Mammary epithelial cell (primary cell): ENCODE results near the gene RNF212.
"Not testable (repeated sequence)": the region's sequence is repeated elsewhere in the genome, so short reads cannot be mapped to it uniquely, and the experiment has no call there.

Experiments
- CTCF ChIP-seq, 2 donors: IDR thresholded peaks in 1 of 2; conservative IDR thresholded peaks in 1 of 2; 2 replicates each; pipeline ENCODE4 v1.5.1; 2011 to 2012; ENCODE audit warnings: inconsistent platforms in 2 of 2, low read length in 2 of 2, mild to moderate bottlenecking in 2 of 2, control low read depth in 1 of 2, low read depth in 1 of 2; ENCODE audit not compliant: insufficient read depth in 1 of 2; ENCODE audit errors: extremely low read depth in 1 of 2
- EZH2 ChIP-seq: IDR thresholded peaks from 2 replicates; pipeline ENCODE4 v1.6.1; 2012; ENCODE audit warnings: low read length, inconsistent platforms, borderline replicate concordance

GRCh38 chr4:1053891-1054290, 59.5 kb downstream of the RNF212 start:
- TF ChIP-seq EZH2; CTCF (conservative IDR thresholded peaks at IDR 0.05 in 1 of 2, IDR thresholded peaks at IDR 0.05 in 1 of 2; ENCODE audit: extremely low read depth in 1 of 2, insufficient read depth in 1 of 2, low read depth in 1 of 2, low read length in 2 of 2): not testable (repeated sequence)
